ENCODE measurements around the gene GNG4. TPM values are rescaled to one million over a fixed set of nuclear protein-coding genes. Genes with fewer than 3 reads are reported as not detected.

Gene GNG4
- total and polyA plus RNA-seq, 2 donors (not counting 1 experiment from before 2014, with no cell fraction given) = 0.52 TPM; not detected in 1

DNA sequence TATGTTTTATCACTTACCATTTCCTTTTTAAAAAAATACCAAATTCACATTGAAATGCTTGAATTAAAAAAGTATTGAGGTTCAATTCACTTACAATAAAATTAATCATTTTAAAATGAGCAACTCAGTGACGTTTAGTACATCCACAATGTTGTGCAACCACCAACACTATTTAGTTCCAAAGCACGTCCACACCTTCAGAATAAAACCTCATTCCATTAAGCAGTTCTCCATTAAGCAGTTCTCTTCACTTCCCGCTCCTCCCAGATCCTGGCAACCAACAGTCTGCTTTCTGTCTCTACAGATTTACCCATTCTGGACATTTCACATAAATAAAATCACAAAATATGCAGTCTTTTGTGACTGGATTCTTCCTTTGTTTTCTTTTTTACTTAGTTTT lies 41.3 kb downstream of the GNG4 start:
- no peaks in the 10 kb centered on the region for H3K9me3 ChIP-seq (ENCODE audit: control extremely low read depth in 1 of 3, control insufficient read depth in 2 of 3, insufficient read depth in 1 of 3, low read length in 2 of 3)
- Mint-ChIP-seq H3K27me3 (peaks cover 3% of the 10 kb centered on the region), H3K4me1 (no peaks in the 10 kb centered on the region), H3K4me3 (no peak overlapping the region), H3K27ac (no peak overlapping the region), H3K9me3 (ENCODE audit: insufficient read depth) (no peaks in the 10 kb centered on the region)
- H3K27me3 ChIP-seq (replicated peaks in 1 of 4; ENCODE audit: control extremely low read depth in 1 of 4, control insufficient read depth in 3 of 4, insufficient read depth in 4 of 4, low read length in 3 of 4) = peaks cover 0 to 3% (median 0%) of the 10 kb centered on the region in 4 experiments
- H2AFZ ChIP-seq (ENCODE audit: insufficient read depth, low read depth, low read length, poor library complexity, severe bottlenecking) = no peak overlapping the region
- H3K4me1 ChIP-seq (ENCODE audit: control insufficient read depth in 2 of 2, insufficient read depth in 2 of 2, low read length in 2 of 2) = no peaks in the 10 kb centered on the region
- H3K4me2 ChIP-seq (replicated peaks; ENCODE audit: low read depth, low read length, poor library complexity, severe bottlenecking) = no peak overlapping the region
- H3K27ac ChIP-seq (ENCODE audit: low read length in 2 of 2) = no peak overlapping the region
- H3K4me3 ChIP-seq (ENCODE audit: control extremely low read depth in 1 of 5, extremely low read depth in 1 of 5, insufficient read depth in 1 of 5, low read depth in 2 of 5, low read length in 4 of 5) = no peak overlapping the region
- H3K36me3 ChIP-seq (replicated peaks in 1 of 2; ENCODE audit: control extremely low read depth in 1 of 2, control insufficient read depth in 1 of 2, extremely low read depth in 1 of 2, insufficient read depth in 2 of 2, low read length in 1 of 2) = no peaks in the 10 kb centered on the region
- POLR2A ChIA-PET = no interaction called here
- TF ChIP-seq, protein P1, sequence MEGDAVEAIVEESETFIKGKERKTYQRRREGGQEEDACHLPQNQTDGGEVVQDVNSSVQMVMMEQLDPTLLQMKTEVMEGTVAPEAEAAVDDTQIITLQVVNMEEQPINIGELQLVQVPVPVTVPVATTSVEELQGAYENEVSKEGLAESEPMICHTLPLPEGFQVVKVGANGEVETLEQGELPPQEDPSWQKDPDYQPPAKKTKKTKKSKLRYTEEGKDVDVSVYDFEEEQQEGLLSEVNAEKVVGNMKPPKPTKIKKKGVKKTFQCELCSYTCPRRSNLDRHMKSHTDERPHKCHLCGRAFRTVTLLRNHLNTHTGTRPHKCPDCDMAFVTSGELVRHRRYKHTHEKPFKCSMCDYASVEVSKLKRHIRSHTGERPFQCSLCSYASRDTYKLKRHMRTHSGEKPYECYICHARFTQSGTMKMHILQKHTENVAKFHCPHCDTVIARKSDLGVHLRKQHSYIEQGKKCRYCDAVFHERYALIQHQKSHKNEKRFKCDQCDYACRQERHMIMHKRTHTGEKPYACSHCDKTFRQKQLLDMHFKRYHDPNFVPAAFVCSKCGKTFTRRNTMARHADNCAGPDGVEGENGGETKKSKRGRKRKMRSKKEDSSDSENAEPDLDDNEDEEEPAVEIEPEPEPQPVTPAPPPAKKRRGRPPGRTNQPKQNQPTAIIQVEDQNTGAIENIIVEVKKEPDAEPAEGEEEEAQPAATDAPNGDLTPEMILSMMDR (IDR thresholded peaks at IDR 0.05) = no peak
- no peak for TF ChIP-seq EZH2 (IDR thresholded peaks at IDR 0.05; ENCODE audit: borderline replicate concordance, insufficient read depth, low read depth, low read length, poor library complexity, severe bottlenecking)
- 56% methylated on average over 3 of the region's 3 CpGs for WGBS (ENCODE audit: insufficient coverage)
- ATAC-seq (ENCODE audit: low read depth) = no peak
- CTCF ChIA-PET = no interaction called here
- H4K20me1 ChIP-seq (ENCODE audit: control insufficient read depth, insufficient read depth, low read length, poor library complexity, severe bottlenecking) = no peaks in the 10 kb centered on the region
- H3K79me2 ChIP-seq (ENCODE audit: control insufficient read depth, insufficient read depth, low read length) = no peaks in the 10 kb centered on the region
- no peak for DNase-seq
- intact Hi-C loops (cut with micrococcal nuclease) = no loop called here
- H3K9ac ChIP-seq (ENCODE audit: low read length) = no peak overlapping the region

DNA sequence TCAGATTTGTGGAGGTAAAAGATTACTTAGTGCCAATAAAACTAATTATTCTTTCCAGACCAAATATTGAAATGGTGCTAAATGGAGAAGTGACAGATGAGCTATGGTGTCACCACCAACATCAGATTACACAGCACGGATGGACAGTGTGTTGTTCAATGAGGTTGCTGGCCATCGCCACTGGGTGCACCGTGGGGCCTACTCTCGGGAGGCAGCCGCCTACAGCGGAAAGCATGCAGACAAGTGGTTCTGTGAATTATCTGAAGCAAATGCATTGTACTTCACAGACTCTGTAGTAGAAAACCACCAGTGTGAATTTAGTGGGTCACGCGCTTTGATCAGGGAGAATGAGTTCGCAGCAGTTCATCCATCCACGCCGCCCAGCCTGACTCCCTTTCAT lies 42.3 kb downstream of the GNG4 start:
- Histone ChIP-seq H3K4me3 (ENCODE audit: control extremely low read depth in 1 of 5, extremely low read depth in 1 of 5, insufficient read depth in 1 of 5, low read depth in 2 of 5, low read length in 4 of 5) (no peak overlapping the region), H4K20me1 (ENCODE audit: control insufficient read depth, insufficient read depth, low read length, poor library complexity, severe bottlenecking) (no peaks in the 10 kb centered on the region), H3K4me1 (ENCODE audit: control insufficient read depth in 2 of 2, insufficient read depth in 2 of 2, low read length in 2 of 2) (no peaks in the 10 kb centered on the region), H3K27me3 (replicated peaks in 1 of 4; ENCODE audit: control extremely low read depth in 1 of 4, control insufficient read depth in 3 of 4, insufficient read depth in 4 of 4, low read length in 3 of 4) (no peaks in the 10 kb centered on the region), H3K79me2 (ENCODE audit: control insufficient read depth, insufficient read depth, low read length) (no peaks in the 10 kb centered on the region), H3K9me3 (ENCODE audit: control extremely low read depth in 1 of 3, control insufficient read depth in 2 of 3, insufficient read depth in 1 of 3, low read length in 2 of 3) (no peaks in the 10 kb centered on the region), H3K36me3 (replicated peaks in 1 of 2; ENCODE audit: control extremely low read depth in 1 of 2, control insufficient read depth in 1 of 2, extremely low read depth in 1 of 2, insufficient read depth in 2 of 2, low read length in 1 of 2) (no peaks in the 10 kb centered on the region), H3K4me2 (replicated peaks; ENCODE audit: low read depth, low read length, poor library complexity, severe bottlenecking) (no peak overlapping the region), H2AFZ (ENCODE audit: insufficient read depth, low read depth, low read length, poor library complexity, severe bottlenecking) (no peak overlapping the region), H3K9ac (ENCODE audit: low read length) (no peak overlapping the region), H3K27ac (ENCODE audit: low read length in 2 of 2) (no peak overlapping the region)
- POLR2A ChIA-PET = no interaction called here
- Mint-ChIP-seq H3K9me3 (ENCODE audit: insufficient read depth) (no peaks in the 10 kb centered on the region), H3K4me1 (no peaks in the 10 kb centered on the region), H3K27me3 (peaks cover 3% of the 10 kb centered on the region), H3K27ac (no peak overlapping the region), H3K4me3 (no peak overlapping the region)
- ATAC-seq (ENCODE audit: low read depth) (no peak), DNase-seq (no peak)
- 98% methylated on average over 11 of the region's 11 CpGs for WGBS (ENCODE audit: insufficient coverage)
- intact Hi-C loops (cut with micrococcal nuclease) = no loop called here
- CTCF ChIA-PET = no interaction called here
- TF ChIP-seq, protein P1 (IDR thresholded peaks at IDR 0.05) = no peak
- TF ChIP-seq EZH2 (IDR thresholded peaks at IDR 0.05; ENCODE audit: borderline replicate concordance, insufficient read depth, low read depth, low read length, poor library complexity, severe bottlenecking) = no peak

All from B cell (primary cell).